Motor neuron (in vitro differentiated cells): ENCODE results near the gene LITAFD. TPM values are rescaled to one million over a fixed set of nuclear protein-coding genes. Genes with fewer than 3 reads are reported as not detected.
A peak's percentile ranks its signal among the peaks of the same experiment; 100 is the strongest.

Source experiments
- ATAC-seq, 8 experiments: fragments of 200-7000 bp; cut with Tn5 transposase; replicated peaks in 6 of 8; 2 replicates each; pipeline ENCODE4 v1.8.0; 2021; ENCODE audit warnings: mild to moderate bottlenecking in 8 of 8, moderate library complexity in 8 of 8
- H3K27ac ChIP-seq, 2 donors: fragments of 250-450 bp; sonication (Bioruptor Pico); 2 replicates each; pipeline ENCODE4 v1.9.0; 2021; ENCODE audit warnings: antibody characterized with exemption in 2 of 2, mild to moderate bottlenecking in 2 of 2, moderate library complexity in 1 of 2
- H3K4me1 ChIP-seq, 2 donors: fragments of 250-450 bp; sonication (Bioruptor Pico); replicated peaks in 1 of 2; 2 replicates each; pipeline ENCODE4 v1.6.1; 2021; ENCODE audit warnings: antibody characterized with exemption in 2 of 2, mild to moderate bottlenecking in 2 of 2, moderate library complexity in 1 of 2
- H3K4me3 ChIP-seq, 5 donors: fragments of 250-450 bp; sonication (Bioruptor Pico); 2 replicates each; pipeline ENCODE4 v1.9.0; 2021; ENCODE audit warnings: antibody characterized with exemption in 5 of 5, mild to moderate bottlenecking in 5 of 5, moderate library complexity in 4 of 5
- WGBS, 10 experiments: fragments of 450-650 bp; shearing (Covaris generic); methylation state at CpG; one replicate each; pipeline ENCODE4 v1.0.0; 2022; 5-methylcytosine and 5-hydroxymethylcytosine counted together
- in situ Hi-C, 9 experiments: fragments of 400-800 bp; cut with MboI; loops; one replicate each; pipeline ENCODE4 v1.15.0; 2021; ENCODE audit warnings: low sequenced_read_pairs in 9 of 9, low pct_unique_long_range_greater_than_20kb in 2 of 9; ENCODE audit not compliant: unreplicated experiment in 9 of 9
- total RNA-seq, 8 experiments: library from RNA; unstranded; fragments of 300-600 nt; gene quantifications; 2 replicates each; pipeline versions ENCODE4 v1.2.3 to v1.2.4, GENCODE V29; 2022

LITAFD gene
- total RNA-seq, 8 experiments from 2014 or later, result 0.21 to 0.95 (median 0.63) TPM; not detected in 5

GRCh38 chr16:8924214-8924613 lies 42.1 kb downstream of the LITAFD start:
- Histone ChIP-seq H3K27ac (no peak overlapping the region), H3K4me3 (no peak overlapping the region), H3K4me1 (peaks cover 2 to 3% of the 10 kb centered on the region in 2 donors)
- in situ Hi-C loops, result loop anchor here in 1 of 9 experiments (25.0 kb wide), 1 partner anchor 88 kb away; no protein-coding TSS in a partner anchor
- WGBS, 10 experiments, result 50 to 100% (median 75%) methylated on average over 1 to 4 of the region's 4 CpGs; no CpG with 5 or more reads in 3 of the 10 experiments
- ATAC-seq, result no peak

GRCh38 chr16:8925455-8925854 lies 43.3 kb downstream of the LITAFD start:
- H3K4me3 ChIP-seq, result no peak overlapping the region
- WGBS, 10 experiments, result 95 to 100% (median 100%) methylated on average over 1 to 6 of the region's 7 CpGs; no CpG with 5 or more reads in 4 of the 10 experiments
- no peak overlapping the region for H3K27ac ChIP-seq
- H3K4me1 ChIP-seq, result peaks cover 2 to 3% of the 10 kb centered on the region in 2 donors
- ATAC-seq, result no peak
- in situ Hi-C loops, result no loop called here

- Histone ChIP-seq H3K4me3 (no peak overlapping the region), H3K4me1 (peaks cover 2 to 3% of the 10 kb centered on the region in 2 donors), H3K27ac (no peak overlapping the region)
- WGBS, 10 experiments, result 93 to 100% (median 96%) methylated on average over 1 to 8 of the region's 11 CpGs; no CpG with 5 or more reads in 2 of the 10 experiments
- ATAC-seq, result no peak
- in situ Hi-C loops, result no loop called here
Observed at GRCh38 chr16:8926827-8927226, 44.7 kb downstream of the LITAFD start.

GRCh38 chr16:8928467-8928957 lies 46.4 kb downstream of the LITAFD start:
- peak in 1 of 8 experiments; percentile 17 for ATAC-seq
- Histone ChIP-seq H3K4me1 (peaks cover under 1 to 3% of the 10 kb centered on the region in 2 donors), H3K4me3 (no peak overlapping the region), H3K27ac (no peak overlapping the region)
- WGBS, 10 experiments, result 76 to 100% (median 99%) methylated on average over 1 to 10 of the region's 10 CpGs; no CpG with 5 or more reads in 2 of the 10 experiments
- in situ Hi-C loops, result no loop called here

GRCh38 chr16:8929086-8929748 lies 47.1 kb downstream of the LITAFD start:
- Histone ChIP-seq H3K27ac (no peak overlapping the region), H3K4me1 (peaks cover 0 to 2% of the 10 kb centered on the region in 2 donors), H3K4me3 (no peak overlapping the region)
- ATAC-seq, result peak in 3 of 8 experiments; percentile 15 to 30 (median 24)
- WGBS, 10 experiments, result 83 to 100% (median 92%) methylated on average over 1 to 12 of the region's 17 CpGs; no CpG with 5 or more reads in 3 of the 10 experiments
- in situ Hi-C loops, result no loop called here

- H3K4me3 ChIP-seq, result no peak overlapping the region
- in situ Hi-C loops, result no loop called here
- no peak overlapping the region for H3K27ac ChIP-seq
- WGBS, 10 experiments, result 16 to 82% (median 44%) methylated on average over 1 to 6 of the region's 6 CpGs; no CpG with 5 or more reads in 1 of the 10 experiments
- ATAC-seq, result peak in 2 of 8 experiments; percentile 23 to 49
- H3K4me1 ChIP-seq, result peaks cover 4 to 20% of the 10 kb centered on the region in 2 donors
Observed at GRCh38 chr16:8931859-8932258, 49.7 kb downstream of the LITAFD start.

GRCh38 chr16:8934601-8935000 lies 52.5 kb downstream of the LITAFD start:
- Histone ChIP-seq H3K4me1 (peaks cover 4 to 20% of the 10 kb centered on the region in 2 donors), H3K4me3 (no peak overlapping the region), H3K27ac (no peak overlapping the region)
- in situ Hi-C loops, result no loop called here
- ATAC-seq, result no peak
- 50 to 100% (median 76%) methylated on average over 1 to 6 of the region's 6 CpGs; no CpG with 5 or more reads in 2 of the 10 experiments for WGBS, 10 experiments

Other genes starting within 250 kb of the LITAFD start
- 100 to 1,000 TPM in 3 of 8 experiments, 10 to 100 TPM in 5; 21.2 to 125 (median 84.4) TPM for gene ABAT, start 207.7 kb upstream of the LITAFD start, total RNA-seq
- gene TMEM186, start 84.7 kb upstream of the LITAFD start, total RNA-seq, result 10 to 100 TPM in 4 of 8 experiments, 1 to 10 TPM in 4; 6.9 to 15.9 (median 10.0) TPM
- 10 to 100 TPM; 14.5 to 58.6 (median 34.6) TPM for gene PMM2, start 84.5 kb upstream of the LITAFD start, total RNA-seq
- gene CARHSP1, start 13.3 kb upstream of the LITAFD start, total RNA-seq, result 100 to 1,000 TPM in 1 of 8 experiments, 10 to 100 TPM in 7; 38.5 to 196 (median 69.7) TPM
- 10 to 100 TPM; 39.1 to 83.0 (median 64.6) TPM for gene USP7, start 81.6 kb downstream of the LITAFD start, total RNA-seq
- 10 to 100 TPM; 31.3 to 74.1 (median 46.4) TPM for gene HAPSTR1, start 209.3 kb downstream of the LITAFD start, total RNA-seq